ENCODE results near the gene CYFIP2.

CYFIP2 gene

DNA sequence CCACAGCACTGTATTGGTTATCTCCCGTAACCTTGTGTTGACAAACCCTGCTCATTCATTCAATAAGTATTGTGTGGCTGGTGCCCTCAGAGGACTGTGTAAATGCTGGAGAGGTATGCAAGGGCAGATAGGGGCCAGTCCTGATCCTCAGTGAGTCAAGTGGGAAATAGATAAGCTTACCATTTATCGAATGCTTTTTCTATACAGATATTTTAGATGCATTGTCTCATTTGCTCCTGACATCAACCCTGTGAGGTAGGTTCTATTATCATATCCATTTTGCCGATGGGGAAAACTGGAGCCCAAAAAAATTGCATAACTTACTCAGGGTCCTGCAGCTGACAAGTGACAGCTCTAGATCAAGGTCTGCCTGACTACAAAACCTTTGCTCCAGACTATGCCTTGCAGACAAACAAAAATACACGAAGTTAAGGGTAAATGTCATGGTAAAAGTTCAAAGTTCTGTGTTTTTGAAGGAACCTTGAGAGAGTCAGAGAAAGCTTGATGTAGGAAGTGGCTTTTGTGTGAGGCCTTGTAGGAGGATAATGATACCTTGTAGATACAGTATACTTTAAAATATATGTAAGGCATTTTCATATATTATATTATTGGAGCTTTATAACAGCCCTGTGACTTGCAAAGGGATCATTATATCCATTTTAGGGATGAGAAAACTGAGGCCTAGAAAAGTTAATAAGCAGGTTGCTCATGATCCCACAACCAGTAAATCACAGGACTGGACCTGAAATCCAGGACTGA, 22.7 kb downstream of the CYFIP2 start:
- no peak for DNase-seq (ENCODE audit: low read depth)

DNA sequence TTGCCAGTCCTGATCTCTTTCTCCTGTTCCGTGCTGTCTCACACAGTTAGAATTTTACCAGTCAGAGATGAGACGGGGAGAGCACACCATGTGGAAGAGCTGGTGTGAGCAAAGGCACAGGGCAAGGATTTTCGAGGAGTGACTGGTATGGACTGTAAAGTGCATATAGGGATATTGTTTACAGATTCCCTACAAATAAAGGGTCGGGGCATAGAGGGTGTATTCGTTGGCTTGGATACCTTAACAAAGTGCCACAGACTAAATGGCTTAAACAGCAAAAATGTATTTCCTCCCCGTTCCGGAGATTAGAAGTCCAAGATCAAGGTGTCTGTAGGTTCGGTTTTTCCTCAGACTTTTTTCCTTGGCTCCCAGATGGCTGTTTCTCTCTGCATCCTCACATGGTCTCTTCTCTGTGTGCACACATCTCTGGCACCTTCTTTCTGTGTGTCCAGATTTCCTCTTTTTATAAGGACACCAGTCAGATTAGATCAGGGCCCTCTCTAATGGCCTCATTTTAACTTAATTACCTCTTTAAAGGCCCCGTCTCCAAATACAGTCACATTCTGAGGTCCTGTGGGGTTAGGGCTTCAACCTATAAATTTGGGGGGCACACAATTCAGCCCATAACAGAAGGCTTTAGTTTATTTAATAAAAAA, 23.4 kb downstream of the CYFIP2 start:
- no peak for DNase-seq (ENCODE audit: low read depth)

DNA sequence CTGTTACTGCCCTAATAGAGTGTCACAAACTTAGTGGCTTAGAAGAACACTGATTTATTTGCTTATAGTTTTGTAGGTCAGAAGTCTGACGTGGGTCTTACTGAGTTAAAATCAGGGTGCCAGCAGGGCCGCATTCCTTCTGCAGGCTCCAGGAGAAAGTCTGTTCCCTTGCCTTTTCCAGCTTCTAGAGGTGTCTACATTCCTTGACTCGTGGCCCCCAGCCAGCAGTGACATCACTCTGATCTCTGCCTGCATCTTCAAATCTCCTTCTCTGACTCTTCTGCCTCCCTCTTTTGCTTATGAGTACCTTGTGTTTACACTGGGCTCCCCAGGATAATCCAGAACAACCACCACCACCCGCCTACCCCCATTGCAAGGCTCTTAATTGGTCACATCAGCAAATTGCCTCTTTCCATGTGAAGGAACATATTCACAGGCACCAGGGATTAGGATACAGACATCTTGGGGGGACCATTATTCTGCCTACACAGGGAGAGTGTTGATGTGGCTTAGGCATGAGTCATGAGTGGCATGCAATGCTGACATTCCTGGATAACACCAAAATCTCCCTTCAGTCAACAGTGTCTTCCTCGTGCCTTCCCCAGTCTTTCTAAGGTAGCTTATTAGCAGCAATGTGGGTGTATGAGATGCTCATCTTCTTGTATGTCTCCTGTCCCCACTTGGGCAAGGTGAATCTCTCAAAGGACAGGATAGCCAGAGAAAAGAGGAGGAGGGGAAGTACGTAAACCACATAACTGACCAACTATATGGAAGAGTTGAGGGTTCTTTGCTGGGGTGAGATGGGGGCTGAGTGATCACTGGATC, 24.4 kb downstream of the CYFIP2 start:
- no peak for DNase-seq (ENCODE audit: low read depth)

DNA sequence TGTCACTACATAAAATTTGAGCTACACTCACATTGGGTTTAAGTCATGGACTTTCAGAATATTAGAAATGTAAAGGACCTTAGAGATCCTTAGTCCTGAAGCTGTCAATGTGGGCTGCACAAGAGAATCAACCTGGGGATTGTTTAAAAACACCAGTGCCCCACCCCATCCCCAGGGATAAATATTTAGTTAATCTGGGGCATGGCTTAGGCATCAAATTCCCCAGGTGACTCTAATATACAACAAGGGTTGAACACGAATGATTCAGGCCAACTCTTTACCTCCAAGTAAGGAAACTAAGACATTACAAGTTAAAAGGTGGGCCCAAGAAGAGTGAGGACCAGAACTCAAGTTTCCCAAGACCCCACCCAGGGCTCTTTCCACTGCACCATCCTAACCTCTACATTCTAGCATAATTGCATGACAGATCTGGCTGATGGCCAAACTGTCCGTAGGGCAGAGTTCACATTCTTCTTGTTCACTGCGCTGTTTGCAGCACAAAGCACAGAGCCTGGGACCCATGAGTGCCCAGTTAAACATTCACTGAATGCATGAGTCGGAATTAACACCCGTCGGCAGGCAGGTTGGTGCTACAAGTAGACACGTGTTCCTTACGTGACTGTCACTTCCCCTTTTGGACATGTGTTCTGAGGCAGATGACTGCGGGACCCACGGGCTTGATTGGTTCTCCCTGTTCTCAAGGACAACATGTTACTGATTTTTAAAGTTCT, 25.2 kb downstream of the CYFIP2 start:
- DNase-seq (ENCODE audit: low read depth), result no peak

DNA sequence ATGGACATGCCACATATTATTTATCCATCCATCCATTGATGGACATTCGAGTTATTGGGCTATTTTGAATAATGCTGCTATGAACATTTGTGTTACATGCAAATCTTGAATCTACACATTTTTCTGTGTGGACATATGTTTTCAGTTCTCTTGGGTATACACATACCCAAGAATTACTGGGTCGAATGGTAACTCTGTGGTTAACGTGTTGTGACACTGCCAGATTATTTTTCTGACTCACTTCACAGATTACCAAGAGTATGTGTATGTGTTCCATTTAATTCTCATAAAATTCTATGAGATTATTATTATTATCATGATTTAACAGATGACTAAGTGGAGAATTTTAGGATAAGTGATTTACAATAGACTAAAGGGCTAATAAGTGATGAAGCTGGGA, 26.7 kb downstream of the CYFIP2 start:
- DNase-seq (ENCODE audit: low read depth), result no peak

DNA sequence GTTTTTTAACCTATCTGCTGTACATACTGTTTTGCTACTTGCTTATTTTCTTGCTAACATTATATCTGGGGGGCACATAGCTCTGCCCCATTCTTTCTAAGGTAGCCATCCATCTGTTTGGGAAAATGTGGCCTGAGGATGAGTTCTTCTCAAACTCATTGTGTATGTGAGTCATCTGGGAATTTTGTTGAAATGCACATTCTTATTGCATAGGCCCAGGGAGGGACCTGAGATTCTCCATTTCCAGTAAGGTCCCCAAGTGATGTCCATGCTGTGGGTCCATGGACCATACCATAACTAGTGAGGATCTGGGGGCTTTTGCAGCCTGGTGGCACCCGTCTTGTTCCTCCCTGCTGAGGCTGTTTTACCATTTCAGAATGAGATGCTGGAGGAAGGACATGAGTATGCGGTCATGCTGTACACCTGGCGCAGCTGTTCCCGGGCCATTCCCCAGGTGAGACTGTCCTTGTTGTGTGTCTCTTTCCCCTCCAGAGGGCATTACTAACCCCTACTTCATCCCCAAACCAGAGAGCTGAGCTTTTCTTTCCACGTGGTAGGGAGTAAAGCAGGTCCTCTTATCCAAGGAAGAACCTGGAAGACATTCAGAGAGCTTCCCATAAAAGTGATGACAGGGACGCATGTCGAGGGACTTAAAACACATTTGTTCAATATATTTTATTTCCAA, 28.6 kb downstream of the CYFIP2 start:
- DNase-seq (ENCODE audit: low read depth), result no peak

DNA sequence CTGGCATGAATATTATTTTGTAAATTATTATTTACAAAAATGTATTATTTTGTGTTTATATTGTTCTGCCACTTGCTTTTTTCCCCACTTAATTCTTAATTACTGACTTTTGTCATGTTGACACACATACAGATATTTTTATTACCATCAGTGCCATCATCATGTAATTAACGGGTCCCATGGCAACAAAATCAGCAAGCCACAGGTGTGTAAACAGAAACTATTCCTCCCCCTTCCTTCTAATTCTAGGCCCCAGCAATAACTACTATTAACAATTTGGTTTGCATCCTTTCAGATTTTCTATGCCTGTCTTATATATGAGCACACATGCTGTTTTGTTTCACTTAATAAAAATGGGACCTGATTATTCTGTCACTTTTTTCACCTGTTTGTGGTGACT, 29.3 kb downstream of the CYFIP2 start:
- no peak for DNase-seq (ENCODE audit: low read depth)

DNA sequence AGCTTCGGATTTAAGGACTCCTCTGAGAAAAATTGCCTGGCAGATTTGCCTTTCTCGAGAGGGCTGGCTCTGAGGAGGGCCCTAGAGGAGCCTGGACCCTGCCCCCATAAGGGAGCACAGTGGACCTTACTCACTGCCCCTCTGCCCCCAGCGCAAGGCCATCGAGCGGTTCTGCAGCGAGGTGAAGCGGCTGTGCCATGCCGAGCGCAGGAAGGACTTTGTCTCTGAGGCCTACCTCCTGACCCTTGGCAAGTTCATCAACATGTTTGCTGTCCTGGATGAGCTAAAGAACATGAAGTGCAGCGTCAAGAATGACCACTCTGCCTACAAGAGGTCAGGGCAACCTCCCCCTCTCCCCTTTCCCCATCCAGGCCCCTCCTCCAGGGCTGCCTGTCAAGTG, 34.6 kb downstream of the CYFIP2 start:
- DNase-seq (ENCODE audit: low read depth), result no peak

DNA sequence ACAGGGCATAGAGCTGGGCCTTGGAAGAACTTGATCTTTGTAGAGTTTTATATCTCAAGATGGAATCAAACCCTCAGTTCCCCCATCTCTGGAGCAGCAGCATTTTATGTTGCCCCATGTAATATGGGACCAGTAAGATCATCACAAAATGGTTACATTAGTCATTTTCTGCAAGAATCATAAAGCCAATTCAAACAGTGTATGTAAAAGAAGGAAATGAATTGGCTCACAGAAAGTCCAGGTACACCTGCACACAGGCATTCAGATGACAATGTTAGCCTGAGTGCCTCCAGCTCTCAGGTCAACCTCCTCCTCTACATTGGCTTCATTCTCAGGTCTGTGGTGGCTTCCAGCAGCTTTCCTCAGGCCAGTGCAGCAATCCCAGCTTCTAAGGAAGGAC, 35.1 kb downstream of the CYFIP2 start:
- DNase-seq (ENCODE audit: low read depth), result no peak

DNA sequence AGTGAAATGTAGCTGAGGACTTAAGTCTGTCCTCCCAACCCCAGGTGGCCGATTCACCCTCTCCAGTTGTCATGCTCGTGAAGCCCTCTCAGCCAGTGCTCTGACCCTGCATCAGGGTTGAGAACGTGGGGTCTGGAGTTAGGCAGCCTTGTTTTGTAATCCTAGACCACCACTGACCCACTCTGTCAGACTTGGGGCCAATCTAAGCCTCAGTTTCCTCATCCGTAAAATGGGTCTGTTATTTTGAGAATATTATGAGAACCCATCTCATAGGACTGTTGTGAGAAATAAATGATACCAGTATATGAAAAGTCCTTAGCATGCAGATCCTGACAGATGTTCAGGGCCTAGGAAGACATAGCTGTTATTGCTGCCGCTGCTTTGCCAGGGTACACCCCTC, 37.1 kb downstream of the CYFIP2 start:
- no peak for DNase-seq (ENCODE audit: low read depth)

DNA sequence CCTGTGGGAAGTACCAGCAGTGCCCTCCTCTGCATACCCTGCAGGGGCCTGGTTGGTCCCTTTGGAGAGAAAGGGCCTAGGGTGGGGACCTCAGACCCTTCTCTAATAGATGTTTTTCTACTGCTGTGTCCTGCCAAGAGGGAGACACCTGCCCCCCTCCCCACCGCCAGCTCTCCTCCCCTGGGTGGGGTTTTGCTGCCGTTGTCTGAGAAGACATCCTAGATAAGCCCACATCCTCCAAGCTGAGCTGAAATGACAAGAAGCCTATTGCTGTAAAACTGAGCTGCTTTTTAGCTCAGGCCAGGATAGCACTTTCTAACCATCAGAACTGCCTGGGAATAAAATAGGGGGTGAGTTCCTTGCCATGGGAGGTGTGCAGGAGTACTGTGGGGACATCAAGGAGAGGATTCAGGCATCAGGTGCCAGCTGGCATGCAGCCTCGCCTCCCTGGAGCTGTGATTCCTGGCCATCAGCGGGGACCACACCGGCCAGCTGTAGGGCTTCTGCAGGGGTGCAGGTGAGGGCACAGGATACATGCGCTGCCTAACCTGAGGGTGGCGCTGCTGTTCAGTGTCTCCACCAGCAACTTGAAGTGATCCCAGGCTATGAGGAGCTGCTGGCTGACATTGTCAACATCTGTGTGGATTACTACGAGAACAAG, 37.9 kb downstream of the CYFIP2 start:
- no peak for DNase-seq (ENCODE audit: low read depth)

DNA sequence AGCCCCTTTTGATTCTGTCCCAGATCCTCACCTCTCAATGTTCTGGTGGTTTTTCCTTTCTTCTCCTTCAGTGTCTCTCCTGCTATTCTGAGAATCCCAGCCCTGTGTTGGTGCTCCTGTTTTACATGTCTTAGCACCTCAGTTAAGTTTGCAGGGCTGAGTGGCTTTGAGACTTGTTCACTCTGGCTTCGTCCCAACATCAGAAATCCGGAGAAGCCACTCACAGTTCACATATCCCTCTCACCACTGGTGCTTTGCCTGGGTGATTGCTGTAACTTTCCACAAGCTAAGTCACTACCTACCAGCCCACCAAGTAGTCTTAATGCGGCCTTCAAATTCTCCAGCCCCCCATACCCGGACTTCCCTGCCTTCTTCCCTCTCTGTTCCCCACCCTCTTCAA, 40.2 kb downstream of the CYFIP2 start:
- no peak for DNase-seq (ENCODE audit: low read depth)

DNA sequence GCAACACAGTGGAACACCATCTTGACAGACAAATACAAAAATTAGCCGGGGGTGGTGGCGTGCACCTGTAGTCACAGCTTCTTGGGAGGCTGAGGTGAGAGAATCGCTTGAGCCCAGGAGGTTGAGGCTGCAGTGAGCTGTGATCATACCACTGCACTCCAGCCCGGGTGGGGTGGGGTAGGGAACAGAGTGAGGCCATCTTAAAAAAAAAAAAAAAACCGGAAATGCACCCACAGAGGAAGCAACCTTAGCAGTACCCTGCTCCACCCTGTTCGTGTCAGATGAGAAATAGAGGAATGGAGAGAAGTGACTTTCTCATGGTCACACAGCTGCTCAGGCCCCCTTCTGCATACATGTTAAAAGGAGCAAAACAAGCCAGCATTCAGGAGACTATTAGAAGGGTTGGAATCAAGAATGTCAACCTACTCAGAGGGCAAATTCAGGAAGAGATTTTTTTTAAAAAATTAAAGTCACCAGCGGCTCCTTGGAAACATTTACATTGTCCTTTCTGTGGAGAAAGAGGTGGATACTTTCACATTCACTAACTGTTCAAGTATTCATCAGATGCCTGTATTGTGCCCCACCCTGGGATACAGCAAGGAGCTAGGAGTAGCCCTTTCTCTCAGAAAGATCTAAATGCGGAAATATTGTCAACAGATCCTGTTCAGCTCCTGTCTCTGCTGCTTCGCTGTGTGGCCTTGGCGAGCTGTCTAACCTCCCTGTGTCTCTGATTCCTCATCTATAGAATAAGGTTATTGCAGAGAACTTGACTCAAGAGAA, 41.0 kb downstream of the CYFIP2 start:
- no peak for DNase-seq (ENCODE audit: low read depth)

DNA sequence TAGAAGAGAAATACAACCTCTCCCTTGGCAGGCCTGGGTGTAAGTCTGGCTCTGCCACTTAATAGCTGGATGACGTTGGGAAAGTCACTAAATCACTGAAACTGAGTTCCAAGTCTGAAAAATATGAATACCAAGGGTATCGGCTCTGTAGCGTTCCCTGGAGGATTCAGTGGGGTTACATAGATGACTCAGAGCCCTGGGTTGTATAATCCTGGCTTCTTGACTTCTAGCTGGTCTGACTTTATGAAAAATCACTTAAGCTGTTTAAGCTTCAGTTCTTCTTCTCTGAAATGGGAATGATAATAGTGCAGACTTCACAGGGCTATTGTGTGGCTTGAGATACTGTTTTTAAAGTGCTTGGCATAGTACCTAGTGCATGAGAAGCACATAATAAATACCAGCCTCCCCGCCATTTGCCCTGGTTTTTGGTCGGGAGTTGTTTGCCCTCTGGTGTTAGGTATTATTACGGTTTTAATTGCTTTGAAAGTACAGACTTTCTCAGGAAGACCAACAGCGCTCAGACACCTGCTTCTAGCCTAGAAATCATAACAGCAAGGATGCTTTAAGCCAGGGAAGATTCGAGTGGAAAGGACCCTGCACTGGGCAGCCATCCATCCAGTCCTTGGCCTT, 43.0 kb downstream of the CYFIP2 start:
- no peak for DNase-seq (ENCODE audit: low read depth)

DNA sequence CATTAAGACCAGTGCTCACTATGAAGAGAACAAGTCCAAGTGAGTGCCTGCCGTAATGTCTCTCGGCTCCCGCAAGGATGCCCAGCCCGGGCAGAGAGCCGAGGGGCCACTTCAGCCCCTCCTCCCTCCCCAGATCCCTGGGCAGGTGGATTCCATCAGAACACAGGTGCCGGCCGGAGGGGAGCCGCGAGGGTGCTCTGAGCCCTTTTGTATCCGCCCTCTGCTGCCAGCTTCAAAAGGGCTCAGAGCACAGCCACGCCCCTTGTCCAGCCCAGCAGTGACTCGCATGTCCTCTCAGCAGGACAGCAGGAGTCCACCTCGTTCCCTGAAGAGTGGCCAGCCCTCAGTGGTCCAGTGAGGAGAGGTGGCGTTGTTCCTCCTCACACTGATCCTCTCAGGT, 43.9 kb downstream of the CYFIP2 start:
- DNase-seq (ENCODE audit: low read depth), result no peak

DNA sequence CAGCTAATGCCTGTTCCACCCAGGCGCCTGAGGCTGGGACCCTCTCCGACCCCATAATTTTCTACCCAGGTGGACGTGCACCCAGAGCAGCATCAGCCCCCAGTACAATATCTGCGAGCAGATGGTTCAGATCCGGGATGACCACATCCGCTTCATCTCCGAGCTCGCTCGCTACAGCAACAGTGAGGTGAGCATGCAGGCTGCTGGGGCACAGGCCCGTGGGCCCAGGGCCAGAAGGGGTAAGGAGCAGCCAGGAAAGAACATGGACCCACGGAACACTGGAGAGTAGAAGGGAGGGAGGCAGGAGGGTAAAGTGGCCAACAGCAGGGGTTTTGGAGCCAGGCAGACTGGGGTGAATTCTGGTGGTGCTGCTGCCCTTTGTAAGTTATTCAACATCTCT, 45.7 kb downstream of the CYFIP2 start:
- no peak for DNase-seq (ENCODE audit: low read depth)

DNA sequence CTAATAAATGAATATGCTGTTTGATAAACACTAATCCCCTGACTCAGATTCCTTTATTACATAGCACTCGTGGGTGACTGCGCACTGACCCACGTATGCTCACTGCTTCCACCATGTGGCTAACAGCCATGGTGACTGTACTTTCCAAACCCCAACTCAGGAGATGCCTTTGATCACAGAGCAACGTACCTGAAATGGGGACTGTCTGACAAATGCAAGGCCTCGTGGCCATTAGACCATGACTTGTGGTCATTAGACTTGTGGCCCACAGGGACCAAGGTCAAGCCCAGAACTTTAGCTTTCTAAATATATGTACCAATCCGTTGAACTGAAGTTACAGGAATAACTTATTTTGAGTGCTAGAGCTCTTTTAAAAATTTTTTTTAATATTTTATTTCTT, 46.6 kb downstream of the CYFIP2 start:
- DNase-seq (ENCODE audit: low read depth), result peak; percentile 65

DNA sequence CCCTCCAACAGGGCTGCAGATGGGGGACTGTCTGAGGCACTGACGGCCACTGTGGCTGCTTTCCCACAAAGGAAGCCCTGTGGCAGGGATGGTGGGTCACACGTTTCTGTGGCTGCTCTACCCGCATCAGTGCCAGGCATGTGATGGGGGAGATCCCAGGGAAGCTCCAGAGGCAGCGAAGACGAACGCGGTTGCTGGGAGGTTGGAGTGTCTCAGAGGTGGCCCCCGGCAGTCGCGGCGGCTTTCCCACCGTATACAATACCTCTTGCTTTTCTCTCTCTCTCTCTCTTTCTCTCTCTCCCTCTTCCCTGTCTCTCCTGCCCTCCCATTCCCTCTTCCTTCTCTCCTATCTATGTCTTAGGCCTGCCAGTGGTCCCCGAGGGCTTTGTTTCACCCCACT, 56.7 kb downstream of the CYFIP2 start:
- no peak for DNase-seq (ENCODE audit: low read depth)

DNA sequence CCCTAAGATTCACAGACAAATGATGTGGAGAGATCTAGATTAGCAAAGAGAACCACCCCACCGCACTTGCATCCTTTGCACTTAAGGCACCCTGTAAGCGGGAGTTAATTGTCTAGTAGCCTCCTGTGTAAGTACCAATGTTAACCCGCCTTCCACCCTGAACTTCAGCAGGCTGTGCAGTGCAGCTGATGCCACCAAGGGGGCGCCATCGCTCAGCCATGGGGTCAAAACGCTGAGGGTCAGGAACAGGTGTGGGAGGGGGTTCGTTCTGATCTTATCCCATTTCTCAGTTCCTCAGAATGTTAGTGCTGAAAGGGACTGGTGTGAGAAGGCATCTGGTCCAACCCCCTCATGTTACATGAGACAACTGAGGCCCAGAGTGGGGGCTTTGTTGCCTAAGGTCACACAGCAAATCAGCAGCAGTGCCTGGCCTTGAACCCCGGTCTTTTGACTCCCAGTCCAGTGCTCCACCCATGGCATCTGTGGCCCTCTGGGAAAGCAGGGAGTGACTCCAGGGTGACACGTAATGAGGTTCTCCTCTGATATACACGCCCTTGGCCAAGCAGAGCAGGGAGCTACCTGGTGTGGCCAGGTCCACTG, 57.3 kb downstream of the CYFIP2 start:
- no peak for DNase-seq (ENCODE audit: low read depth)

DNA sequence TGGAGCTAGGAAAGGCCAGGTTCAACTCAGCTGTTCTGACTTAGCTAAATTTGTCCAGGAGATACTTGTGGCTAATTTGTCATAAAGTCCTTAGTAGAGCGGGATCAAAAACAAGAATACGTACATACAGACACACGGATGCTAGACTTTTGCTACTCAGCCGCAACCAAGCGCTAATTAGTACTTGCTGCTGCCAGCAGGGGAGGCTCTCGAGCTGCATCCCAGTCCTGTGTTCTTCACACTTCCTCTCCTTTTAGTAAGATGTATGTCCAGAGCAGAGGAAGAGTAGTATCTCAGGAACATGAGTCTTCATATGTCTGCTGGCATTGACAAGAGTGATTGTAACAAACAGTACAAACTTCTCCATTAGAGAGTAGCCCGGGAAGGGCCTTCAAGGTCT, 58.3 kb downstream of the CYFIP2 start:
- DNase-seq (ENCODE audit: low read depth), result no peak

All from stimulated activated CD4-positive, alpha-beta T cell treated with anti-CD3 and anti-CD28 coated beads, Interleukin-2, amount 100 ng/mL, for 4 hours (primary cell).